Liver (tissue), 9 donors: Measurements from ENCODE around the gene PCBP4. TPM values are rescaled to one million over a fixed set of nuclear protein-coding genes. Genes with fewer than 3 reads are reported as not detected.

ENCODE experiments used
- DNase-seq: peaks from one replicate; pipeline ENCODE4 v3.0.0-alpha.2; 2017; ENCODE audit warnings: low spot score
- H3K27ac ChIP-seq, 2 donors: one replicate each; pipeline ENCODE4 v1.7.0; 2013; ENCODE audit warnings: inconsistent platforms in 2 of 2, low read length in 2 of 2, control low read depth in 1 of 2, low read depth in 1 of 2, mild to moderate bottlenecking in 1 of 2
- H3K27me3 ChIP-seq, 4 donors: one replicate each; pipeline versions ENCODE4 v1.6.1 to v1.7.0; 2013; ENCODE audit warnings: low read length in 3 of 4, inconsistent platforms in 1 of 4, mild to moderate bottlenecking in 1 of 4, moderate library complexity in 1 of 4; ENCODE audit not compliant: control insufficient read depth in 4 of 4, insufficient read depth in 4 of 4
- H3K36me3 ChIP-seq, 4 donors: one replicate each; pipeline versions ENCODE4 v1.6.1 to v1.7.0; 2013; ENCODE audit warnings: low read length in 3 of 4, mild to moderate bottlenecking in 3 of 4, low read depth in 1 of 4, moderate library complexity in 1 of 4; ENCODE audit not compliant: control insufficient read depth in 4 of 4, insufficient read depth in 3 of 4
- H3K4me1 ChIP-seq, 4 donors: one replicate each; pipeline versions ENCODE4 v1.6.1 to v1.7.0; 2013; ENCODE audit warnings: low read length in 3 of 4, mild to moderate bottlenecking in 3 of 4, moderate library complexity in 1 of 4; ENCODE audit not compliant: control insufficient read depth in 4 of 4, insufficient read depth in 4 of 4
- H3K4me3 ChIP-seq, 3 donors: one replicate each; pipeline versions ENCODE4 v1.6.1 to v1.7.0; 2013; ENCODE audit warnings: low read length in 3 of 3, control low read depth in 1 of 3, low read depth in 1 of 3, mild to moderate bottlenecking in 1 of 3
- H3K9ac ChIP-seq, 2 donors: one replicate each; pipeline ENCODE4 v1.7.0; 2013; ENCODE audit warnings: low read length in 2 of 2, mild to moderate bottlenecking in 2 of 2, moderate library complexity in 2 of 2, control low read depth in 1 of 2, low read depth in 1 of 2
- H3K9me3 ChIP-seq, 4 donors: one replicate each; pipeline versions ENCODE4 v1.6.1 to v1.7.0; 2013; ENCODE audit warnings: low read length in 3 of 4; ENCODE audit not compliant: control insufficient read depth in 4 of 4
- ATF3 ChIP-seq: IDR thresholded peaks from 2 replicates; pipeline ENCODE4 v1.6.1; 2016; ENCODE audit warnings: antibody characterized with exemption
- CTCF ChIP-seq: fragments of 150-350 bp; IDR thresholded peaks from 2 replicates; pipeline ENCODE4 v1.5.1; 2017; ENCODE audit warnings: improper control_type of control experiment, low read depth, low read length; ENCODE audit not compliant: missing input control
- EGR1 ChIP-seq, 2 donors: IDR thresholded peaks; 2 replicates each; pipeline ENCODE4 v1.6.1; 2016 to 2018; ENCODE audit warnings: antibody characterized with exemption in 2 of 2, low read depth in 2 of 2
- FOXA1 ChIP-seq: IDR thresholded peaks from 2 replicates; pipeline ENCODE4 v1.6.1; 2016; ENCODE audit warnings: antibody characterized with exemption
- FOXA2 ChIP-seq: IDR thresholded peaks from 2 replicates; pipeline ENCODE4 v1.6.1; 2016; ENCODE audit warnings: antibody characterized with exemption
- GABPA ChIP-seq, 2 donors: IDR thresholded peaks in 1 of 2; conservative IDR thresholded peaks in 1 of 2; 2 replicates each; pipeline ENCODE4 v1.6.1; 2016; ENCODE audit warnings: antibody characterized with exemption in 2 of 2, mild to moderate bottlenecking in 1 of 2, moderate library complexity in 1 of 2
- HNF4A ChIP-seq, 2 donors: conservative IDR thresholded peaks; 2 replicates each; pipeline ENCODE4 v1.6.1; 2016; ENCODE audit warnings: antibody characterized with exemption in 2 of 2, mild to moderate bottlenecking in 2 of 2
- HNF4G ChIP-seq: IDR thresholded peaks from 2 replicates; pipeline ENCODE4 v1.6.1; 2016; ENCODE audit warnings: antibody characterized with exemption
- JUND ChIP-seq, 2 donors: IDR thresholded peaks; 2 replicates each; pipeline ENCODE4 v1.6.1; 2016; ENCODE audit warnings: antibody characterized with exemption in 2 of 2
- MAX ChIP-seq: IDR thresholded peaks from 2 replicates; pipeline ENCODE4 v1.6.1; 2016; ENCODE audit warnings: antibody characterized with exemption
- NR2F2 ChIP-seq: IDR thresholded peaks from 2 replicates; pipeline ENCODE4 v1.6.1; 2016; ENCODE audit warnings: antibody characterized with exemption
- RAD21 ChIP-seq, 2 donors: IDR thresholded peaks; 2 replicates each; pipeline ENCODE4 v1.6.1; 2016; ENCODE audit warnings: antibody characterized with exemption in 2 of 2, mild to moderate bottlenecking in 2 of 2
- REST ChIP-seq: IDR thresholded peaks from 2 replicates; pipeline ENCODE4 v1.6.1; 2016; ENCODE audit warnings: antibody characterized with exemption, mild to moderate bottlenecking
- RXRA ChIP-seq, 2 donors: IDR thresholded peaks; 2 replicates each; pipeline ENCODE4 v1.6.1; 2017 to 2018; ENCODE audit warnings: antibody characterized with exemption in 2 of 2, mild to moderate bottlenecking in 1 of 2
- SP1 ChIP-seq: IDR thresholded peaks from 2 replicates; pipeline ENCODE4 v1.6.1; 2018; ENCODE audit warnings: antibody characterized with exemption, mild to moderate bottlenecking
- TAF1 ChIP-seq: conservative IDR thresholded peaks from 2 replicates; pipeline ENCODE4 v1.6.1; 2016; ENCODE audit warnings: antibody characterized with exemption, mild to moderate bottlenecking
- YY1 ChIP-seq: IDR thresholded peaks from 2 replicates; pipeline ENCODE4 v1.6.1; 2016; ENCODE audit warnings: antibody characterized with exemption, mild to moderate bottlenecking
- ZBTB33 ChIP-seq: IDR thresholded peaks from 2 replicates; pipeline ENCODE4 v1.6.1; 2016; ENCODE audit warnings: antibody characterized with exemption
- WGBS: extraction: QIAGEN DNeasy Blood & Tissue Kit; methylation state at CpG from one replicate; pipeline ENCODE4 v1.1.7; 2013; 5-methylcytosine and 5-hydroxymethylcytosine counted together
- polyA plus RNA-seq, 2 donors: library from polyadenylated mRNA; stranded (reverse) in 1 of 2; unstranded in 1 of 2; fragments of 200-250 nt in 1 of 2; fragments of >200 nt in 1 of 2; fragmentation: Nextera tagmentation in 1 of 2; extraction: Ambion mirVana in 1 of 2; gene quantifications; one replicate each; pipeline versions ENCODE4 v1.2.1 to v1.2.3, GENCODE V29; 2013 to 2015
- total RNA-seq, 2 donors: library from RNA; depleted of rRNA; stranded (reverse); fragments of >200 nt; gene quantifications; one replicate each; pipeline ENCODE4 v1.2.3, GENCODE V29; 2014
- donor health status: healthy.
- donor health status: healthy.
- donor health status: healthy.
- donor health status: healthy.
- donor health status: healthy.

PCBP4 gene
- total and polyA plus RNA-seq, 4 donors = 2.7 to 7.9 (median 4.5) TPM

GRCh38 chr3:51960386-51960785 is 6.9 kb downstream of the PCBP4 start:
- Histone ChIP-seq H3K27me3 (no peaks in the 10 kb centered on the region), H3K36me3 (peaks cover 0 to 2% (median 0%) of the 10 kb centered on the region in 4 donors), H3K9ac (no peak overlapping the region), H3K4me3 (no peak overlapping the region), H3K27ac (no peak overlapping the region), H3K4me1 (peaks cover 11 to 32% (median 17%) of the 10 kb centered on the region in 4 donors), H3K9me3 (no peaks in the 10 kb centered on the region)
- TF ChIP-seq HNF4A (conservative IDR thresholded peaks at IDR 0.05) = no peak
- TF ChIP-seq NR2F2 = no peak
- no peak for TF ChIP-seq EGR1 (IDR thresholded peaks at IDR 0.05; ENCODE audit: low read depth in 2 of 2)
- TF ChIP-seq JUND (IDR thresholded peaks at IDR 0.05) = no peak
- TF ChIP-seq TAF1 = no peak
- TF ChIP-seq ATF3 = no peak
- TF ChIP-seq FOXA2 = no peak
- TF ChIP-seq MAX = no peak
- TF ChIP-seq HNF4G = no peak
- no peak for TF ChIP-seq RAD21 (IDR thresholded peaks at IDR 0.05)
- WGBS = 95% methylated on average over 10 of the region's 10 CpGs
- DNase-seq = no peak

GRCh38 chr3:51959651-51960050 is 7.6 kb downstream of the PCBP4 start:
- Histone ChIP-seq H3K9ac (no peak overlapping the region), H3K27ac (no peak overlapping the region), H3K4me1 (peaks cover 11 to 35% (median 19%) of the 10 kb centered on the region in 4 donors), H3K9me3 (no peaks in the 10 kb centered on the region), H3K36me3 (peaks cover 0 to 2% (median 0%) of the 10 kb centered on the region in 4 donors), H3K27me3 (no peaks in the 10 kb centered on the region), H3K4me3 (no peak overlapping the region)
- no peak for DNase-seq
- TF ChIP-seq JUND (IDR thresholded peaks at IDR 0.05) = no peak
- no peak for TF ChIP-seq HNF4A (conservative IDR thresholded peaks at IDR 0.05)
- TF ChIP-seq RXRA (IDR thresholded peaks at IDR 0.05) = no peak
- no peak for TF ChIP-seq CTCF
- TF ChIP-seq NR2F2 = no peak
- TF ChIP-seq GABPA (IDR thresholded peaks at IDR 0.05 in 1 of 2, conservative IDR thresholded peaks at IDR 0.05 in 1 of 2) = no peak
- no peak for TF ChIP-seq SP1
- TF ChIP-seq RAD21 (IDR thresholded peaks at IDR 0.05) = no peak
- TF ChIP-seq FOXA2 = no peak
- TF ChIP-seq YY1 = no peak
- no peak for TF ChIP-seq TAF1
- TF ChIP-seq REST = no peak
- no peak for TF ChIP-seq MAX
- TF ChIP-seq ZBTB33 = no peak
- no peak for TF ChIP-seq ATF3
- no peak for TF ChIP-seq FOXA1
- WGBS = 99% methylated on average over 7 of the region's 7 CpGs
